SU-DHL-6 (cell line): Measurements from ENCODE around the gene SMOC2.

Experiments
- EZH2phosphoT487 ChIP-seq: fragments of 200-600 bp; sonication (generic), shearing (Covaris generic); conservative IDR thresholded peaks from 2 replicates; pipeline ENCODE4 v1.6.1; 2018; ENCODE audit warnings: mild to moderate bottlenecking, antibody characterized with exemption, low read length, moderate library complexity, mixed read lengths
- TF ChIP-seq, protein P1 (sequence below): fragments of 200-600 bp; sonication (generic); IDR thresholded peaks from one replicate; pipeline ENCODE4 v1.5.1; 2017; ENCODE audit warnings: antibody characterized with exemption, mild to moderate bottlenecking, low read length, moderate library complexity; ENCODE audit not compliant: insufficient read depth, poor library complexity, severe bottlenecking

GRCh38 chr6:168498161-168498843, 57.3 kb downstream of the SMOC2 start:
- TF ChIP-seq, protein P1, sequence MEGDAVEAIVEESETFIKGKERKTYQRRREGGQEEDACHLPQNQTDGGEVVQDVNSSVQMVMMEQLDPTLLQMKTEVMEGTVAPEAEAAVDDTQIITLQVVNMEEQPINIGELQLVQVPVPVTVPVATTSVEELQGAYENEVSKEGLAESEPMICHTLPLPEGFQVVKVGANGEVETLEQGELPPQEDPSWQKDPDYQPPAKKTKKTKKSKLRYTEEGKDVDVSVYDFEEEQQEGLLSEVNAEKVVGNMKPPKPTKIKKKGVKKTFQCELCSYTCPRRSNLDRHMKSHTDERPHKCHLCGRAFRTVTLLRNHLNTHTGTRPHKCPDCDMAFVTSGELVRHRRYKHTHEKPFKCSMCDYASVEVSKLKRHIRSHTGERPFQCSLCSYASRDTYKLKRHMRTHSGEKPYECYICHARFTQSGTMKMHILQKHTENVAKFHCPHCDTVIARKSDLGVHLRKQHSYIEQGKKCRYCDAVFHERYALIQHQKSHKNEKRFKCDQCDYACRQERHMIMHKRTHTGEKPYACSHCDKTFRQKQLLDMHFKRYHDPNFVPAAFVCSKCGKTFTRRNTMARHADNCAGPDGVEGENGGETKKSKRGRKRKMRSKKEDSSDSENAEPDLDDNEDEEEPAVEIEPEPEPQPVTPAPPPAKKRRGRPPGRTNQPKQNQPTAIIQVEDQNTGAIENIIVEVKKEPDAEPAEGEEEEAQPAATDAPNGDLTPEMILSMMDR: no peak
- no peak for TF ChIP-seq EZH2phosphoT487
